ENCODE measurements around the gene SLC37A4. TPM values are rescaled to one million over a fixed set of nuclear protein-coding genes. Genes with fewer than 3 reads are reported as not detected.
"Not testable (repeated sequence)": the region's sequence is repeated elsewhere in the genome, so short reads cannot be mapped to it uniquely, and the experiment has no call there.

The SLC37A4 gene
- total RNA-seq, 1 experiment from 2014 or later: 15.5 TPM

DNA sequence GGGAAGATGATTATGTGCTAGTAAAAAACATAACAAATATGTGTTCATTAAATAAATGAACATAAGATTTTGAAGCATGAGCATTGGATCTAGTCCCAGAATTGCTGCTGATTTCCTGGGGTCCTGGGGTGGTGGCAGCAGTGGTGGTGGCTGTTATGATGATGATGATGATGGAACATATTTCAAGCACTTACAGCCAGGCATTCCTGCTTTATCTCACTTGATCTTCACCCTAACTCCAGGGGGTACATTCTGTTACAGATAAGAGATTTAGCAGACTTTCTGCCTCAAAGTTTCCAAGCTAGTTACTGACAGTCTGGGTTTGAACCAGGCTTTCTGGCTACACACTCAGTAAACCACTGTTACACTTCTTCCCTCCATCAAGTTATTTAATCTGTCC lies 6.9 kb downstream of the SLC37A4 start:
- in situ Hi-C loops (cut with HindIII; ENCODE audit: low sequenced_read_pairs): no loop called here
- no peak for DNase-seq (ENCODE audit: low spot score)

DNA sequence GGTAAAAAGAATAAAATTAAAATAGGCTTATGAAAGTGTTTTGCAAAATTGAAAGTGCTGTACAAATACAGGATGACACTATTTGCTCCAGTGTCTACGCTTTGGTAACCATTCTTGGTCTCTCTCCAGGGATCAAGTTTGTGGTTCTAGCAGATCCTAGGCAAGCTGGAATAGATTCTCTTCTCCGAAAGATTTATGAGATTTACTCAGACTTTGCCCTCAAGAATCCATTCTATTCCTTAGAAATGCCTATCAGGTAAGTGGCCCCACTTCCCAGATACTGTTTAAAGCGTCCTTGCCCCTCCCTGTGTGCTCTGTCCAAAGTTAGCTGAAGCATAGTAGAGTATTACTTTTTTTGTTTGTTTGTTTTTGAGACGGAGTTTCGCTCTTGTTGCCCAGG lies 9.0 kb downstream of the SLC37A4 start:
- in situ Hi-C loops (cut with HindIII; ENCODE audit: low sequenced_read_pairs): no loop called here
- DNase-seq (ENCODE audit: low spot score): no peak

DNA sequence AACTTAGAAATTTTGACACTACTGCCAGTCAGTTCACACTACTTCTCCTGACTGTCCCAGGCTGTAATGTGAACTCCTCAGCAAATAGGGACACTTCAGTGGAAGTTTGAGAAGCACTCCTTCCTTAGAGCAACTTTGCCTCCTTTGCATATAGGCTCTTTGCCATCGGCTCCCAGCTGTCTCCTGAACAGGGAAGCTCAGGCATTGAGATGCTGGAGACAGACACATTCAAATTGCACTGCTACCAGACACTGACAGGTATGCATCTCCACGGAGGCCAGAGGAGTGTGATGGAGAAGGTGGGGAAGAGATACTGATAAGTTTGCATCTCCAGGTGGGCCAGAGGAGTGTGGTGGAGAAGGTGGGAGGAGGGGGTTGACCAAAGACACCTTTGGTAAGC lies 10.7 kb downstream of the SLC37A4 start:
- no peak for DNase-seq (ENCODE audit: low spot score)
- in situ Hi-C loops (cut with HindIII; ENCODE audit: low sequenced_read_pairs): loop anchor here (10.0 kb wide), 1 partner anchor 85 kb away; the partner anchor contains the start of genes C2CD2L and DPAGT1

DNA sequence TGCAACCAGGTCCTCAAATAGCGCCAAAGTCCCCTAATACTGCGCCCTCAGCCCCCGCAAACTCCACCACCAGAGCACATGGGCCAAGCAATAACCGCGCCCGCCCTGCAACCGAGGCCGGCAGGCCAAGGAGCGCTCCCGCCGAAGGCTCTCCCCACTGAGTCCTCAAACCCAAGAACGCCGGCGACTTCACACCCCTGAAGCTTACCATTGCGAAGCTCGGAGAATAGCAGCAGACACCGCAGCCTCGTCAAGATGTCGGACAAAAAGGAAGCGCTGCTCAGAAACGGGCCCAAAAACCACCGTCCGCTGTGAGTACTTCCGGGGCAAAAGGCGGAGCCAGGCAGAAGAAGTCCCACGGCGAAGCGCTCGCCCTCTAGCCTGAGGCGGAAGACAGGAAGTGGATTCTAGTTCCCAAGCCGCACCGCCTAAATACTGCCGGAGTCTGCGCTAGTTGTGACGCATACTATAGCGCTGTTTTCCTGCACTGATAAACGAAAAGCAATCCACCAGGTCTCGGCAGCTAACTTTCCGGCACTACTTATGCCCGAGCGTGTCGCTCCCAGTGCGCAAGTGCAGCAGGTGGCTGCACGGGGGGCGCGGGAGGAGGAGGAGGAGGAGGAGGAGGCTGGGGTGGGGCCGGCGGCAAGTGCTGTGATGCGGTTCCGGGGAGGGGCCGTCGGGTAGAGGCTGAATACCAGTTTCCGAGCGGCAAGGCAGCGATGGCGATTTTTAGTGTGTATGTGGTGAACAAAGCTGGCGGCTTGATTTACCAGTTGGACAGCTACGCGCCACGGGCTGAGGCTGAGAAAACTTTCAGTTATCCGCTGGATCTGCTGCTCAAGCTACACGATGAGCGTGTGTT lies 12.4 kb downstream of the SLC37A4 start, which contains the start of the genes RPS25 and TRAPPC4:
TSS of gene RPS25 (minus strand) at position 270 of the 865 bp plus-strand sequence. CDS start at position 211, 59 bp downstream.
TSS of gene TRAPPC4 (plus strand) at position 693 of the 865 bp plus-strand sequence. CDS start at position 723, 30 bp downstream.
- DNase-seq (ENCODE audit: low spot score): peak; percentile 98
- in situ Hi-C loops (cut with HindIII; ENCODE audit: low sequenced_read_pairs): loop anchor here (10.0 kb wide), 1 partner anchor 86 kb away; the partner anchor contains the start of genes C2CD2L and DPAGT1

DNA sequence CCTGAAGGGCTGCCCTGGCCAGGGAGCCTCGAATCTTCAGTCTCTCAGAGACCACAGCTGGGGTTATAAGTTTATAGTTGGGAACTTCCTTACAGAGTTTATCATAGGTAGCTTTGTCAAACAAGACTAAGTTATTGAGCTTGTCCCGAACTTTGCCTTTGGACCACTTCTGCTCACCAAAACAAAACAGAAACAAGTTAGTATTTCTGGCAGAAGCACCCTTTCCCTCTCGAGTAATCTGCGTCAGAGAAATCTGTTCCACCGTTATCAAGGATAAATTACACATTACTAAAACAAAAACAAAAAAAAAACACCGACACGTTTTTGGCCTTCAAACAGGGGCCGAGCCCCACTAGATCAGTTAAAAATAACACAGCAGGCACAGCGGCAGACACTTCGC lies 13.3 kb downstream of the SLC37A4 start:
- DNase-seq (ENCODE audit: low spot score): not testable (repeated sequence)
- in situ Hi-C loops (cut with HindIII; ENCODE audit: low sequenced_read_pairs): loop anchor here (10.0 kb wide), 1 partner anchor 87 kb away; the partner anchor contains the start of genes C2CD2L and DPAGT1

DNA sequence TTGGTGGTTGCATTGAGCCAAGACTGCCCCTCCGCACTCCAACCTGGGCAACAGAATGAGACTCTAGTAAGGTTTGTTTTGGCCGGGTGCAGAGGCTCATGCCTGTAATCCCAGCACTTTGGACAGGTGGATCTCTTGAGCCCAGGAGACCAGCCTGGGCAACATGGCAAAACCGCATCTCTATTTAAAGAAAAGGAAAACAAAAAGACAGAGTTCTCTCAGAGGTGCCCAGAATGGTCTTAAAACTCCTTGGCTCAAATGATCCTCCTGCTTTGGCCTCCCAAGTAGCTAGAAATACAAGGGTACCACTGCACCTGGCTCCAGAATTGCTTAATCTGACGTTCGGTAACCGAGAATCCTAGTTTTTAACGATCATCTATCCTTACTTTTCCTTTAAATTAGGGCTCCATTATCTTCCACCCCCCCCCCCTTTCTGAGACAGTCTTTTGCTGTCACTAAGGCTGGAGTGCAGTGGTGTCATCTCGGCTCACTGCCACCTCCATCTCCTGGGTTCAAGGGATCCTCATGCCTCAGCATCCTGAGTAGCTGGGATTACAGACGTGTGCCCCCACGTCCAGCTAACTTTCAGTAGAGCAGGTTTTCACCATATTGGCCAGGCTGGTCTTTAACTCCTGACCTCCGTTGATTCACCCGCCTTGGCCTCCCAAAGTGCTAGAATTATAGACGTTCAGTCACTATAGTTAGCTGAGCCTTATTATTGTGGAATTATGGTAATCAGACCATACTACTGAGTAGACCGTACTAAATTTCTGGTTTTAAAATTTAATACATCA lies 14.3 kb downstream of the SLC37A4 start:
- in situ Hi-C loops (cut with HindIII; ENCODE audit: low sequenced_read_pairs): loop anchor here (10.0 kb wide), 1 partner anchor 88 kb away; the partner anchor contains the start of genes C2CD2L and DPAGT1
- no peak for DNase-seq (ENCODE audit: low spot score)

DNA sequence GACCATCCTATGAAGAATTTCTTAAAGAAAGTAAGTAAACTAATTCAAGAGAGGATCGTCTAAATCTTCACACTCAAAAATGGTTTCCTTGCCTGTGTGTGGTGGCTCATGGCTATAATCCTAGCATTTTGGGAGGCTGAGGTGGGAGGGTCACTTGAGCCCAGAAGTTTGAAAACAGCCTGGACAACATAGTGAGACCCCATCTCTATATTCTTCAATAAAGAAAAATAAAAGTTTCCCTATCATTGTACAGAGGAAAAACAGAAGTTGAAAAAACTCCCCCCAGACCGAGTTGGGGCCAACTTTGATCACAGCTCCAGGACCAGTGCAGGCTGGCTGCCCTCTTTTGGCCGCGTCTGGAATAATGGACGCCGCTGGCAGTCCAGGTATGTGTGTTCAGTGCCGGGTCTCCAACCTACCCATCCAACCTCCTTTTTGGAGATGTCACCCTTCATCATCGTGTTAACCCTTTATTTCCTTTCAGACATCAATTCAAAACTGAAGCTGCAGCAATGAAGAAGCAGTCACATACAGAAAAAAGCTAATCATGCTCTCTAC lies 15.5 kb downstream of the SLC37A4 start:
- in situ Hi-C loops (cut with HindIII; ENCODE audit: low sequenced_read_pairs): loop anchor here (10.0 kb wide), 1 partner anchor 90 kb away; the partner anchor contains the start of genes C2CD2L and DPAGT1
- no peak for DNase-seq (ENCODE audit: low spot score)

DNA sequence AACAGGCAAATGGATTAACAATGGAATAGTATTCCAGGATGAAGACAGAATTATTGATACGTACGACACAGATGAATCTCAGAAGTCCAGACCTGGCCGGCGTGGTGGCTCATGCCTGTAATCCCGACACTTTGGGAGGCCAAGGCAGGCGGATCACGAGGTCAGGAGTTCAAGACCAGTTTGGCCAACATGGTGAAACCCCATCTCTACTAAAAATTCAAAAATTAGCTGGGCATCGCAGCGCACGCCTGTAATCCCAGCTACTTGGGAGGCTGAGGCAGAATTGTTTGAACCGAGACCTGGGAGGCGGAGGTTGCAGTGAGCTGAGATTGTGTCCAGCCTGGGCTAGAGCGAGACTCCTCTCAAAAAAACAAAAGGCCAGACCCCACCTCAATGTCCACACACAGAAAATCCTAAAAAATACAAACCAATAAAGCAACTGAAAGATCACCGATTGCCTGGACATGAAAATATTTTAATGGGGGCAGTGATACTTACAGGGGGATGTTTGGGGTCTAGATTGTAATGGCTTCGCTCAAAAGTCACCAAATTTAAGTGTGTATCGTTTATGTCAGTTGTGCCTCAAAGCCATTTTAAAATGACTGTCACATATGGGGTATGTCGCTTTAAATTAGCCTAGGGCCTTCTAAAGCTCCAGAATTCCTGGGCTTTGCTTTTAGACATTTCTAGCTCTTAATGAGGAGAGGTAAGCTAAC lies 16.3 kb downstream of the SLC37A4 start:
- in situ Hi-C loops (cut with HindIII; ENCODE audit: low sequenced_read_pairs): loop anchor here (10.0 kb wide), 1 partner anchor 90 kb away; the partner anchor contains the start of genes C2CD2L and DPAGT1

DNA sequence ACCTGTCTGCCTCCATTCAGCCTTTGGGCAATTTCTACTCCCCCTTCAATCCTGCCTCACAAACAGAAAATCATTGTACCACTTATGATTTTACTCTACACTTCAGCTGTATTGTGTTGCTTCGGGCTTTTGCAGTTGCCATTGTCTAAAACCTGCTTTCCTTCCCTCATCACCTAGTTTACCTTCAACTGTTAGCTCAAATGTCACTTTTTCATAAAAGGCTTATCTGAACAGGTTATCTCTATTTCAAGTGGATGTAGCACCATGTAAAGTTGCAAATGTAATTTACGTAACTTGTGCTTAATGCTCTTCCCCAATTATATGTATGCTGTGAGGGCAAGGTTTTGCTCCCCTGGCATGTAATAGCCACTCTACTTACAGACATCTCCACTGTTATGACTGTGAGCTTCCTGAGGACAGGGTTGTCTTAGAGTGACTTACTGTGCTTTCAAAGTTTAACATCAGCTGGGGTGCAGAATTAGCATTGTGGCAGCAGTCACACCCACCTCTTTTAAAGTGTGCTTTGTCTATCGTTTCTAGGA lies 18.0 kb downstream of the SLC37A4 start:
- no peak for DNase-seq (ENCODE audit: low spot score)
- in situ Hi-C loops (cut with HindIII; ENCODE audit: low sequenced_read_pairs): loop anchor here (10.0 kb wide), 1 partner anchor 92 kb away; the partner anchor contains the start of genes C2CD2L and DPAGT1

More for the DNA sequence above, 16.3 kb downstream of the SLC37A4 start:
- no peak for DNase-seq (ENCODE audit: low spot score)

DNA sequence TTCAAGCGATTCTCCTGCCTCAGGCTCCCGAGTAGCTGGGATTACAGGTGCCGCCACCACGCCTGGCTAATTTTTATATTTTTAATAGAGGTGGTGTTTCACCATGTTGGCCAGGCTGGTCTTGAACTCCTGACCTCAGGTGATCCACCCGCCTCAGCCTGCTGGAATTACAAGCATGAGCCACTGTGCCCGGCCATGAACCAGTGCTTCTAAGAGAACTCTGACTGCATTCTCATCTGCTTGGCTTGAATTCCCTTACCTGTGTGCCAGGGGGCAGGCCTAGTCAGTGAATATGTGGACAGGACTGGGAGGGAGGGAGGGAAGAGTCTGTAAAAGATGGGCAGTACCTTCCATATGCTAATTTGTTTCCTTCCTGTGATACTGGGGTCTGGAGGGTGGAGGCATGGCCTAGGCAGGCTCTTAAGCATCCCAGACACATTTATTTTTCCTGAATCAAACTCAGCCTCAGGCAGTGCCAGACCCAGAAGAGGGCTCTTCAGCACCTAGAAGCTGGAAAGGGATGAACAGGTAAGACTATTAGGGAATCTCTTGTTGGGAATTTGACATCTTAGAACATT lies 19.1 kb downstream of the SLC37A4 start:
- in situ Hi-C loops (cut with HindIII; ENCODE audit: low sequenced_read_pairs): loop anchor here (10.0 kb wide), 1 partner anchor 93 kb away; the partner anchor contains the start of genes C2CD2L and DPAGT1
- DNase-seq (ENCODE audit: low spot score): no peak

DNA sequence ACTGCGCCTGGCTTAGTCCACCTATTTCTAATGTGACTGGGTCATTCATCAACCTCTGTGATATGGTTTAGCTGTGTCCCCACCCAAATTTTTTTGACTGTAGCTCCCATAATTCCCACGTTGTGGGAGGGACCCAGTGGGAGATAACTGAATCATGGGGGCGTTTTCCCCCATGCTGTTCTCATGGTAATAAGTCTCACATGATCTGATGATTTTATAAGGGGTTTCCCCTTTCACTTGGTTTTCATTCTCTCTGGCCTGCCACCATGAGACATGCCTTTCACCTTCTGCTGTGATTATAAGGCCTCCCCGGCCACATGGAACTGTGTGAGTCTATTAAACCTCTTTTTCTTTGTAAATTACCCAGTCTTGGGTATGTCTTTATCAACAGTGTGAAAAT lies 24.0 kb downstream of the SLC37A4 start:
- in situ Hi-C loops (cut with HindIII; ENCODE audit: low sequenced_read_pairs): no loop called here
- DNase-seq (ENCODE audit: low spot score): no peak

DNA sequence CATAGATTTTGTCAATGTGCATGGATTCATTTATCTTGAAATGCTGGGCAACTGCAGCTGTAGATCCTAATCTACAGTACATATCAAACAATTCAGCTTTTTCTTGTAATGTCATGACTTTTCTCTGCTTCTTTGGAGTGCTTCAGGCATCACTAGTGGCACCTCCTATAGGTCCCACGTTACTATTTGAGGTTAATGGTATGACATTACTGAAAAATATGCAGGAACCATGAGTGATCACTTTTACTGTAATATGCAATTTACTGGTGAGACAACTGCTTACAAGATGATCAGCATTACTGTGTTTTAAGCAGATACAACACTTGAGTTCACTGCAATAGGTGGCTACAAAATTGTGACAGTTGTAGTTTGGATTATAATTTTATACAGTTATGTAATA lies 29.8 kb downstream of the SLC37A4 start:
- no peak for DNase-seq (ENCODE audit: low spot score)
- in situ Hi-C loops (cut with HindIII; ENCODE audit: low sequenced_read_pairs): no loop called here

DNA sequence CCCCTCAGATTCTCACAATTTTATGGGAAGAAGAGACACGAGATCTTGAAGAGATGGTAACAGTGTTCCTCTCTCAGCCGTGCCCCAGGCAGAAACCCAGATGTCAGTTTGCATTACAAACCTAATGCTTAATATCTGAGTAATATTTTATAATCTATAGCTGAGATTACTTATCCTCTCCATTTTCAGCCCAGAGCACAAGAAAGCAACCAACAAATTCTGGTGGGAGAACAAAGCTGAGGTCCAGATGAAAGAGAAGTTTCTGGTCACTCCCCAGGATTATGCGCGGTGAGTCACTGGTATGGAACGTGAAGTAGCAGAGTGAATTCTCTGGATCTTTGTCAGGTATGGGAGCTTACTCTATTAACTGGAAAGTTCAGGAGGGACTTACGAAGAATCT lies 31.9 kb downstream of the SLC37A4 start:
- in situ Hi-C loops (cut with HindIII; ENCODE audit: low sequenced_read_pairs): no loop called here
- no peak for DNase-seq (ENCODE audit: low spot score)

DNA sequence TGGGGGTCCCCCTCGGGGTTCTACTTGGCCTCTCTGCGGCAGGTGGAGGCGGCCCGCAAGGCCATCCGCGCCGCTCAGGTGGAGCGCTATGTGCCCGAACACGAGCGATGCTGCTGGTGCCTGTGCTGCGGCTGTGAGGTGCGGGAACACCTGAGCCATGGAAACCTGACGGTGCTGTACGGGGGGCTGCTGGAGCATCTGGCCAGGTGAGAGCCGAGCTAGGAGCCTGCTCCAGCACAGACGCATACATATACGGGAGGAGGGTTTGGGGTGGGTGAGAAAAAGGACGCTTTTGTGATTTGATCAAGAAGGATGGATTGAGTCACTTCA lies 32.3 kb downstream of the SLC37A4 start:
- in situ Hi-C loops (cut with HindIII; ENCODE audit: low sequenced_read_pairs): no loop called here
- DNase-seq (ENCODE audit: low spot score): no peak

DNA sequence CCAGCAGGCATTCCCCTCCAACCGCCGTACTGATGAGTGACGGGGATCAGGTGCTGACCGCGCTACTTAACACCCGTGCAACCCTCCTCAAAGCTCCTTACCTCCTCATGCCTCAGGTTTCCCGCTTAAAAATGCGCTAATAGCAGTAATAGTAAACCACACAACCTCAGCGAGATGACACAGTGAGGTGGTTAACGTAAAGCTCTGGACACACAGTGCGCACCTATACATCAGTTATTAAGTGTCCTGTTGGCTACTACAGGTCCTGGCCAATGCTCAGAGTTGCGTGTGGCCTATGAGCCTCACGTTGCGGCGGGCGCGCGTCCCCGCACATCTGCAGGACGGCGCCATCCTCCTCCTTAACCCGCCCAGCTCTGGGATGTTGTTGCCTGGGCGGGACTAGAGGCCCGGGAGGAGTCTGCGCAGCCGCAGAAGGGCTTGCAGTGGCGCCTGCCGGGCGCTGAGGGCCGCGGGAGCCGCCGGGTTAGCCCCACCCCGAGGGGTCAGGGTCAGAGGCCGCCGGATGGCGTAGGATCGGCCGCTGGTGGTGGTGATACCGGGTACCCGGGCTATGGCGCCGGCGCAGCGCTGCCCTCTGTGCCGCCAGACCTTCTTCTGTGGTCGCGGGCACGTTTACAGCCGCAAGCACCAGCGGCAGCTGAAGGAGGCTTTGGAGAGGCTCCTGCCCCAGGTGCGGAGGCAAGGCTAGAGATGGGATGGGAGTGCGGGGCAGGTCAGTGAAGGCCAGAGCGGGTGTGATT lies 32.9 kb downstream of the SLC37A4 start, which contains the start of gene CENATAC:
TSS of gene CENATAC (plus strand) at position 512 of the 761 bp plus-strand sequence. CDS start at position 572, 60 bp downstream.
- peak; percentile 93 for DNase-seq (ENCODE audit: low spot score)
- in situ Hi-C loops (cut with HindIII; ENCODE audit: low sequenced_read_pairs): no loop called here

DNA sequence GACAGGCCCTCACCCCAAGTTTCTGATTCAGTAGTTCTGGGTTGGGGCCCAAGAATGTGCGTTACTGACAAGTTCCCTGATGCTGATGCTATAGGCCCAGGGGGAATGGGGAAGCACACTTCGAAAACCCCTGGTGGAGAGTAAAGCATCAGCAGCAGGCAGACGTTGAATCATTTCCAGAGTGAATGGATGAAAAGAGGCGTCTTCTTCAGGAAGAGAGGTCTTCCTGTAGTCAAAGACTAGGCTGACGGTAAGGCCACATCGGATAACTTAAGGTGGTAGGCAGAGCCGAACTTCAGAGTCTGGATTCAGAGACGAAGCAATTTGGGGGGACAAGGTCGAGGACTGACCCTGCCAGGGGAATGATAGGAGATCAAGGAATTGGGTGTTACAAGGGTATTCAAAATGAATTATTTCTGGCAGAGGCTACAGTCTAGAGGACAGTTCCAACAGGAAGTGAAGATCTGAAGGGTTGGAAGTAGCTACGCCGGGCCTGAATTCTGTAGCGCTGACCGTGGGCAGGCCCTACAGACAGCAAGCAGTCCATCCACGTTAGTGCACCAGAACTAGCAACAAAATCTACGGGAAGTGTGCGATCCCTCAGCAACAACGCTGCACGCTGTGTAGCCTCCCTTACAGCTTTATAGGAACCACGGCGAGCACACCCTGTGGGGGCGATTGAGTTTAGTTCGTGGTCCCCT lies 33.6 kb downstream of the SLC37A4 start:
- DNase-seq (ENCODE audit: low spot score): peak; percentile 48
- in situ Hi-C loops (cut with HindIII; ENCODE audit: low sequenced_read_pairs): no loop called here
